ENCODE results near the gene DNAH1.

- TF ChIP-seq CTCF (IDR thresholded peaks at IDR 0.05) (no peak), POLR2AphosphoS5 (IDR thresholded peaks at IDR 0.05) (no peak)
These were observed 20.4 kb upstream of the DNAH1 start for GRCh38 chr3:52295671-52296208.
